ENCODE measurements around the gene SDHD. TPM values are rescaled to one million over a fixed set of nuclear protein-coding genes. Genes with fewer than 3 reads are reported as not detected.

Gene SDHD
- total and polyA plus RNA-seq, 3 donors from 2014 or later, result 48.7 to 75.9 (median 60.5) TPM

GRCh38 chr11:112132737-112133136 is 46.1 kb downstream of the SDHD start:
- no peaks in the 10 kb centered on the region for H3K4me1 ChIP-seq
- DNase-seq, result no peak
- H3K36me3 ChIP-seq (ENCODE audit: low read depth, missing control alignments), result no peaks in the 10 kb centered on the region
- TF ChIP-seq, protein P1, sequence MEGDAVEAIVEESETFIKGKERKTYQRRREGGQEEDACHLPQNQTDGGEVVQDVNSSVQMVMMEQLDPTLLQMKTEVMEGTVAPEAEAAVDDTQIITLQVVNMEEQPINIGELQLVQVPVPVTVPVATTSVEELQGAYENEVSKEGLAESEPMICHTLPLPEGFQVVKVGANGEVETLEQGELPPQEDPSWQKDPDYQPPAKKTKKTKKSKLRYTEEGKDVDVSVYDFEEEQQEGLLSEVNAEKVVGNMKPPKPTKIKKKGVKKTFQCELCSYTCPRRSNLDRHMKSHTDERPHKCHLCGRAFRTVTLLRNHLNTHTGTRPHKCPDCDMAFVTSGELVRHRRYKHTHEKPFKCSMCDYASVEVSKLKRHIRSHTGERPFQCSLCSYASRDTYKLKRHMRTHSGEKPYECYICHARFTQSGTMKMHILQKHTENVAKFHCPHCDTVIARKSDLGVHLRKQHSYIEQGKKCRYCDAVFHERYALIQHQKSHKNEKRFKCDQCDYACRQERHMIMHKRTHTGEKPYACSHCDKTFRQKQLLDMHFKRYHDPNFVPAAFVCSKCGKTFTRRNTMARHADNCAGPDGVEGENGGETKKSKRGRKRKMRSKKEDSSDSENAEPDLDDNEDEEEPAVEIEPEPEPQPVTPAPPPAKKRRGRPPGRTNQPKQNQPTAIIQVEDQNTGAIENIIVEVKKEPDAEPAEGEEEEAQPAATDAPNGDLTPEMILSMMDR (IDR thresholded peaks at IDR 0.05), result no peak
- no peak for TF ChIP-seq POLR2A (IDR thresholded peaks at IDR 0.05)
- H3K27me3 ChIP-seq, result no peaks in the 10 kb centered on the region
- H3K27ac ChIP-seq, result no peak overlapping the region
- H3K4me3 ChIP-seq, result no peak overlapping the region
- H3K9me3 ChIP-seq, result no peaks in the 10 kb centered on the region
- intact Hi-C loops (cut with DNase I; ENCODE audit: low total_unique reads), result no loop called here
- WGBS, 2 donors, result 70 to 76% methylated on average over 2 of the region's 2 CpGs

DNA sequence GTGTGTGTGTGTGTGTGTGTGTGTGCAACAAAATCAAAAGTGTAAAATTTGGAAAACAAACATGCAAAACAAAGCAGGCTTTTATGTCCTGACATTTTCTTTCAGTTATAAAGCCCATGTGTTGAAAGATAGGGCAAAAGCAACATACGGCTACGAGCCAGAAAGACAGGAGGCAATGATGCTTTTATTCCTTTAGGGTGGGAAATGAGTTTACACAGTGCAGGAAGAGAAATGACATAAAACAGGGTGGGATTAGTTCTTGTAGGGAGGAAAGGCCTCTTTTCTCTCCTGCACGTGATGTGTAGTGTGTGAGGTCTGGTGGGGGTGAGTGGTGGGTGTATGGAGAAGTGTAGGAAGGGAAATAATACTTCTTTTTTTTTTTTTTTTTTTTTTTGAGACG is 47.8 kb downstream of the SDHD start:
- TF ChIP-seq POLR2A (IDR thresholded peaks at IDR 0.05), result no peak
- TF ChIP-seq, protein P1 (IDR thresholded peaks at IDR 0.05), result no peak

GRCh38 chr11:112143597-112143996 is 56.9 kb downstream of the SDHD start:
- Histone ChIP-seq H3K4me3 (no peak overlapping the region), H3K27ac (no peak overlapping the region), H3K4me1 (no peaks in the 10 kb centered on the region), H3K27me3 (no peaks in the 10 kb centered on the region), H3K9me3 (no peaks in the 10 kb centered on the region), H3K36me3 (ENCODE audit: low read depth, missing control alignments) (no peaks in the 10 kb centered on the region)
- DNase-seq, result no peak
- intact Hi-C loops (cut with DNase I; ENCODE audit: low total_unique reads), result no loop called here
- TF ChIP-seq, protein P1 (IDR thresholded peaks at IDR 0.05), result no peak
- no peak for TF ChIP-seq POLR2A (IDR thresholded peaks at IDR 0.05)
- WGBS, 2 donors, result 85 to 90% methylated on average over 3 of the region's 3 CpGs

More for the DNA sequence above, 47.8 kb downstream of the SDHD start:
- H3K4me3 ChIP-seq, result no peak overlapping the region
- H3K27ac ChIP-seq, result no peak overlapping the region
- 76 to 84% methylated on average over 4 of the region's 4 CpGs for WGBS, 2 donors
- no peaks in the 10 kb centered on the region for H3K9me3 ChIP-seq
- no peaks in the 10 kb centered on the region for H3K4me1 ChIP-seq
- no peak for DNase-seq
- intact Hi-C loops (cut with DNase I; ENCODE audit: low total_unique reads), result no loop called here
- no peaks in the 10 kb centered on the region for H3K36me3 ChIP-seq (ENCODE audit: low read depth, missing control alignments)
- no peaks in the 10 kb centered on the region for H3K27me3 ChIP-seq

Other genes starting within 250 kb of the SDHD start
- 10 to 100 TPM; 41.3 to 42.0 TPM for gene ALG9, start 215.3 kb upstream of the SDHD start, total RNA-seq
- gene ALG9, start 215.3 kb upstream of the SDHD start, polyA plus RNA-seq (ENCODE audit: insufficient read depth, low read depth, low replicate concordance), result 40.1 TPM
- 1 to 10 TPM; 7.4 to 7.8 TPM for gene FDXACB1, start 207.7 kb upstream of the SDHD start, total RNA-seq
- 7.2 TPM for gene FDXACB1, start 207.7 kb upstream of the SDHD start, polyA plus RNA-seq (ENCODE audit: insufficient read depth, low read depth, low replicate concordance)
- gene CFAP68, start 207.3 kb upstream of the SDHD start, total RNA-seq, result 10 to 100 TPM; 62.7 to 68.5 TPM
- gene CFAP68, start 207.3 kb upstream of the SDHD start, polyA plus RNA-seq (ENCODE audit: insufficient read depth, low read depth, low replicate concordance), result 103 TPM
- gene CRYAB, start 175.1 kb upstream of the SDHD start, total RNA-seq, result 10 to 100 TPM; 18.4 to 20.6 TPM
- gene CRYAB, start 175.1 kb upstream of the SDHD start, polyA plus RNA-seq (ENCODE audit: insufficient read depth, low read depth, low replicate concordance), result 116 TPM
- gene HSPB2, start 174.1 kb upstream of the SDHD start, total RNA-seq, result not detected
- gene HSPB2, start 174.1 kb upstream of the SDHD start, polyA plus RNA-seq (ENCODE audit: insufficient read depth, low read depth, low replicate concordance), result 6.0 TPM
- 1 to 10 TPM; 1.4 to 2.0 TPM for gene C11orf52, start 168.0 kb upstream of the SDHD start, total RNA-seq
- 1.6 TPM for gene C11orf52, start 168.0 kb upstream of the SDHD start, polyA plus RNA-seq (ENCODE audit: insufficient read depth, low read depth, low replicate concordance)
- 10 to 100 TPM; 21.8 to 26.6 TPM for gene DIXDC1, start 149.5 kb upstream of the SDHD start, total RNA-seq
- 49.5 TPM for gene DIXDC1, start 149.5 kb upstream of the SDHD start, polyA plus RNA-seq (ENCODE audit: insufficient read depth, low read depth, low replicate concordance)
- gene DLAT, start 61.5 kb upstream of the SDHD start, total RNA-seq, result 10 to 100 TPM; 20.9 to 21.9 TPM
- gene DLAT, start 61.5 kb upstream of the SDHD start, polyA plus RNA-seq (ENCODE audit: insufficient read depth, low read depth, low replicate concordance), result 23.2 TPM
- 10 to 100 TPM; 31.2 to 59.5 TPM for gene PIH1D2, start 12.9 kb upstream of the SDHD start, total RNA-seq
- gene PIH1D2, start 12.9 kb upstream of the SDHD start, polyA plus RNA-seq (ENCODE audit: insufficient read depth, low read depth, low replicate concordance), result 97.8 TPM
- gene NKAPD1, start 12.6 kb upstream of the SDHD start, total RNA-seq, result 10 to 100 TPM; 14.8 to 20.8 TPM
- gene NKAPD1, start 12.6 kb upstream of the SDHD start, polyA plus RNA-seq (ENCODE audit: insufficient read depth, low read depth, low replicate concordance), result 18.7 TPM
- gene TIMM8B, start 117 bp upstream of the SDHD start, total RNA-seq, result 10 to 100 TPM; 50.9 to 61.3 TPM
- 72.4 TPM for gene TIMM8B, start 117 bp upstream of the SDHD start, polyA plus RNA-seq (ENCODE audit: insufficient read depth, low read depth, low replicate concordance)
- 1 to 10 TPM; 4.7 to 7.9 TPM for gene IL18, start 77.2 kb downstream of the SDHD start, total RNA-seq
- gene IL18, start 77.2 kb downstream of the SDHD start, polyA plus RNA-seq (ENCODE audit: insufficient read depth, low read depth, low replicate concordance), result 7.4 TPM
- 10 to 100 TPM in 1 of 2 donors, 1 to 10 TPM in 1; 6.3 to 11.6 TPM for gene TEX12, start 80.5 kb downstream of the SDHD start, total RNA-seq
- gene TEX12, start 80.5 kb downstream of the SDHD start, polyA plus RNA-seq (ENCODE audit: insufficient read depth, low read depth, low replicate concordance), result 21.8 TPM
- gene BCO2, start 88.6 kb downstream of the SDHD start, total RNA-seq, result 10 to 100 TPM; 10.4 to 11.0 TPM
- gene BCO2, start 88.6 kb downstream of the SDHD start, polyA plus RNA-seq (ENCODE audit: insufficient read depth, low read depth, low replicate concordance), result 10.2 TPM
- gene PTS, start 139.6 kb downstream of the SDHD start, total RNA-seq, result 10 to 100 TPM; 30.1 to 33.9 TPM
- gene PTS, start 139.6 kb downstream of the SDHD start, polyA plus RNA-seq (ENCODE audit: insufficient read depth, low read depth, low replicate concordance), result 28.0 TPM
- not detected for gene PLET1, start 174.0 kb downstream of the SDHD start, total RNA-seq
- not detected for gene PLET1, start 174.0 kb downstream of the SDHD start, polyA plus RNA-seq (ENCODE audit: insufficient read depth, low read depth, low replicate concordance)